ENCODE data around the gene TSBP1. TPM values are rescaled to one million over a fixed set of nuclear protein-coding genes. Genes with fewer than 3 reads are reported as not detected.

Gene TSBP1
- total and polyA plus RNA-seq, 12 donors, result not detected

GRCh38 chr6:32396028-32396427, 24.3 kb upstream of the TSBP1 start:
- peaks cover 0 to 9% of the 10 kb centered on the region in 2 donors for H3K4me1 ChIP-seq (replicated peaks in 1 of 2)
- H3K9me3 ChIP-seq (replicated peaks in 1 of 3), result no peaks in the 10 kb centered on the region
- peaks cover 4% of the 10 kb centered on the region for H3K27me3 ChIP-seq
- H3K4me3 ChIP-seq, result no peak overlapping the region
- 84 to 92% (median 89%) methylated on average over 10 of the region's 10 CpGs for WGBS, 4 donors
- no peak for TF ChIP-seq CTCF (IDR thresholded peaks at IDR 0.05)
- no peak for TF ChIP-seq POLR2A (IDR thresholded peaks at IDR 0.05)
- no peak overlapping the region for H3K27ac ChIP-seq
- H3K36me3 ChIP-seq (replicated peaks in 1 of 2), result no peaks in the 10 kb centered on the region
- DNase-seq, result no peak
- intact Hi-C loops (cut with DNase I), result no loop called here

- no peaks in the 10 kb centered on the region for H3K36me3 ChIP-seq (replicated peaks in 1 of 2)
- no peak overlapping the region for H3K4me3 ChIP-seq
- H3K9me3 ChIP-seq (replicated peaks in 1 of 3), result no peaks in the 10 kb centered on the region
- intact Hi-C loops (cut with DNase I), result no loop called here
- TF ChIP-seq CTCF (IDR thresholded peaks at IDR 0.05) (no peak), POLR2A (IDR thresholded peaks at IDR 0.05) (no peak)
- WGBS, 4 donors, result 48 to 80% (median 63%) methylated on average over 7 of the region's 7 CpGs
- H3K27ac ChIP-seq, result peak overlapping the region in 2 of 5 donors; percentile 16 to 23
- peaks cover 3% of the 10 kb centered on the region for H3K27me3 ChIP-seq
- peak in 4 of 7 donors; percentile 8 to 53 (median 24) for DNase-seq
- H3K4me1 ChIP-seq (replicated peaks in 1 of 2), result peaks cover 0 to 9% of the 10 kb centered on the region in 2 donors
Observed at GRCh38 chr6:32393665-32394420, 22.1 kb upstream of the TSBP1 start.

DNA sequence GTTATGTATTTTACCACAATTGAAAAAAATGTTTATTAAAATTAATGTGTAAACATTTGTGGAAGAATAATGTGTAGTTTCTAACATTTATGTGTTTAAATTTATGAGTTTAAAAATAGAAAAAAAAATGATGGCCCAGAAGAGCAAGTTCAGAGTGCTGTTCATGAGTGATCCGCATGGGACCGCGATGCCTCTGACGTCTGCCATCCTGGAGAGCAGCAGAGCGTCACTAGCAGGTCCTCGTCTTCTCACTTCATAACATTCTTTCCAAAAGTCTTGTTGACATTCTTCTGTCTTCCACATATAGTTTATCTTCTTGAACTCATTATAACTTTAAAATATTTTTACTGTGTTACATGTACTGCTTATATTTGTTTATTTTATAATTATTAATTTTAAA, 19.8 kb upstream of the TSBP1 start:
- 92 to 96% (median 93%) methylated on average over 6 of the region's 6 CpGs for WGBS, 4 donors
- DNase-seq, result no peak
- Histone ChIP-seq H3K9me3 (replicated peaks in 1 of 3) (no peaks in the 10 kb centered on the region), H3K4me3 (no peak overlapping the region), H3K4me1 (replicated peaks in 1 of 2) (peaks cover 0 to 9% of the 10 kb centered on the region in 2 donors), H3K36me3 (replicated peaks in 1 of 2) (no peaks in the 10 kb centered on the region), H3K27me3 (no peaks in the 10 kb centered on the region), H3K27ac (no peak overlapping the region)
- intact Hi-C loops (cut with DNase I), result no loop called here
- TF ChIP-seq POLR2A (IDR thresholded peaks at IDR 0.05), result no peak

DNA sequence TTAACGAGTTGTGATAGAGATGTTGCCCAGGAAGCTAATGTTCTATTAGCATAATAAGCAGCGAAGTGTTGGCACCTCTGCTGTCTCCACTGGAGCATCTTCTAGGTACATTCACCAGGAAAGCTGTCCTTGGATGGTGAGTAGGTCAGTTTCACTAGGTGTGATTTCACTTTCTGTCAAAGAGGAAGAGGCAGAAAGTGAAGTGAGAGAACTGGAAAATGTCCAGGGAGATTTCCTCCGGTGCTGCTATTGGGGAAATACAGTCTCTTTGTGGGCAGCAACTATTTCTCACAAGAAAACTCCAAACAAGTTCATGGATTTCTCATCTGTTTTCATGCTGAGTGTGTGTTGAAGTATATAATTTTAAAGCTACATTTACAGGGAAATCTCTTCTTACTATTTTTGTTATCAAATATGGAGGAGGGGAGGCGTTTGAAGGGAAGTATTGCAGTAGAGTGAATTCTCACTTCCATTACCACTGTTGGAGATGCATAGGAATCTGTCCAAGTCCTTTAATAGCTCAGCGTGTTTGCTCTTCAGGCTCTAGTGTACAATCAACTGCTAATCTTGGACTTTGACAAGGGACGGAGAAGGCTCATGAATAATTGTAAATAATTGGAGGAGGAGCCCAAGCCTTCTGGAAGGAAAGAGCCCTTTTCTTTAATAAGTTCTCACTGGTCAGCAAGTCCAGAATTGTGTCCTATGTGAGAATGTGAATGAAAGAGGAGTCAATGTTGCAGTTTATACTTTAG, 16.1 kb upstream of the TSBP1 start:
- H3K36me3 ChIP-seq (replicated peaks in 1 of 2), result no peaks in the 10 kb centered on the region
- no peaks in the 10 kb centered on the region for H3K27me3 ChIP-seq
- no peak overlapping the region for H3K27ac ChIP-seq
- WGBS, 4 donors, result 58 to 67% (median 65%) methylated on average over 6 of the region's 6 CpGs
- no peak overlapping the region for H3K4me3 ChIP-seq
- no peak for DNase-seq
- H3K4me1 ChIP-seq (replicated peaks in 1 of 2), result no peaks in the 10 kb centered on the region
- H3K9me3 ChIP-seq (replicated peaks in 1 of 3), result no peaks in the 10 kb centered on the region
- intact Hi-C loops (cut with DNase I), result no loop called here
- TF ChIP-seq CTCF (IDR thresholded peaks at IDR 0.05), result no peak
- no peak for TF ChIP-seq POLR2A (IDR thresholded peaks at IDR 0.05)
